Measurements from ENCODE around the gene AP1G1.
"Not testable (repeated sequence)": the region's sequence is repeated elsewhere in the genome, so short reads cannot be mapped to it uniquely, and the experiment has no call there.

The AP1G1 gene

GRCh38 chr16:71703333-71703732, 105.3 kb downstream of the AP1G1 start:
- DNase-seq (ENCODE audit: low read depth in 2 of 2), result no peak

DNA sequence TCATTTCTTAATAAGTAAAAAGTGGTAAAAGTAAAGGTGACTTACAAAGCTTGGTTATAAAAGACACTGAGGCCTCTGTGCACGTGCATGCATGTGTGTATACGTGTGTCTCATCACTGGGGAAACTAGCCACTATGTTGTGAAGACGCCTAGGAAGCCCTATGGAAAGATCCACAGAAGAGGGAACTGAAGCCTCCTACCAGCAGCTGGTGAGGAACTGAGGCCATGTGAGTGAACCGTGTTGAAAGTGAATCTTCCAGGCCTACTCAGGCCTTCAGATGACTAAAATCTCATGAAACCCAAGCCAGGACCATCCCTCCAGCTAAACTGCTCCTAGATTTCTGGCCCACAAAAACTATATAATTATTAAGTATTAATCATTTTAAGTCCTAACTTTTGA, 107.8 kb downstream of the AP1G1 start:
- no peak for DNase-seq (ENCODE audit: low read depth in 2 of 2)

GRCh38 chr16:71698491-71698890, 110.1 kb downstream of the AP1G1 start:
- no peak for DNase-seq (ENCODE audit: low read depth in 2 of 2)

- no peak for DNase-seq (ENCODE audit: low read depth in 2 of 2)
These were observed 115.5 kb downstream of the AP1G1 start for GRCh38 chr16:71693164-71693563.

DNA sequence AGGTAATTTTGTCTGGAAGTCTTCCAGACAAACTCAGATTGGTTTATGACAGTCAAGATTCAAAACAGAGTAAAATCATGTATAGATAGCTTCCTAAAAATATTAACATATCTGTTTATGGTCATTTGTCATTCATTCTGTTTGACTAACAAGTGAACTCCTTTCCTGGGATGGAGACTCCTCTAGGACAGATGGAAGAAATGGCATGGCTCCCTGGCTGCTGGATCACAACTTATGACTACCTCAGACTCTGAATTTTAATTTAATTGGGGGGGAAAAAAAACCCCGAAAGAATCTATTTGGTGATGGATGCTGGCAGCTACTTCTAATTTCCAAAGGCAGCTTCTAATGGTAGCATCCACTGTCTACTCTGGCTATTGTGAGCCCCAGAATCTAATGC, 118.7 kb downstream of the AP1G1 start:
- no peak for DNase-seq (ENCODE audit: low read depth in 2 of 2)

DNA sequence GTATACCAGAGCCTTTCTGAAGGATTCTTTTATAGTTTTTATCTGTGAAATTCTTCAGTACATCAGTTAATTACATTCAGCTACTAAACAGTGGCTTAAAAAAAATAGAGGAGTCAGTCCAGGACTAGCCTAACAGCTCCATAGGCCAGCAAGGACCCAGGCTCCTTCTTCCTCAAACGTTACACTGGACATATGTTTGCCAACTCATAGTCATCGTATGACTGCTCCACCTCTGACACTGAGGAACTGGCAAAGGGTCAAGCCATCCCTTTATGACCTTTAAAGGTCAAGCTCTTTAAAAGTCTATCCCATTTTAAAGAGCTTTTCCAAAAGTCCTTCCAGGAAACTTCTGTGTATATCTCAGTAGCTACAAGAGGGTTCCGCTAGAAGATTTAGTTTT, 120.8 kb downstream of the AP1G1 start:
- no peak for DNase-seq (ENCODE audit: low read depth in 2 of 2)

DNA sequence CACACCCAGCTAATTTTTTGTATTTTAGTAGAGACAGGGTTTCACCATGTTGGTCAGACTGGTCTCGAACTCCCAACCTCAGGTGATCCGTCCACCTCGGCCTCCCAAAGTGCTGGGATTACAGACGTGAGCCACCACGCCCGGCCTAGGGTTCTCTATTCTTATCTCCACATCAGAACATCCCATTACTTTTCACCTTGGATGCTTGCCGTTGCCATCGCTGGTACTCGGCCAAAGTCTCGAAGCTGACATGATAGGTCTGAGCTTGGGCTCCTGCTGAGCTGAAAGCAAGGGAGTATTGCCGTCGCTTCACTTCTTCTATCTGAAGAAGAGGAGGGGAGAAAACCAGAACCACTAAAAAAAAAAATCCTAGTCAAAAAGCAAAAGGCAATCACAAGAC, 124.4 kb downstream of the AP1G1 start:
- DNase-seq (ENCODE audit: low read depth in 2 of 2), result not testable (repeated sequence)

GRCh38 chr16:71681360-71681759, 127.3 kb downstream of the AP1G1 start:
- no peak for DNase-seq (ENCODE audit: low read depth in 2 of 2)
